K562 (cell line): Measurements from ENCODE around the gene GPS2. TPM values are rescaled to one million over a fixed set of nuclear protein-coding genes. Genes with fewer than 3 reads are reported as not detected.

Source experiments
- EP400 ChIP-seq: fragments of 450-650 bp; IDR thresholded peaks from 2 replicates; pipeline ENCODE4 v1.6.1; 2017; ENCODE audit warnings: antibody characterized with exemption, mild to moderate bottlenecking, moderate library complexity
- ESRRA ChIP-seq: fragments of 450-650 bp; IDR thresholded peaks from 2 replicates; pipeline ENCODE4 v1.6.1; 2014; ENCODE audit warnings: low read depth, mild to moderate bottlenecking, moderate library complexity, borderline replicate concordance
- FOXK2 ChIP-seq, 2 experiments: fragments of 450-650 bp; IDR thresholded peaks in 1 of 2; conservative IDR thresholded peaks in 1 of 2; 2 replicates each; pipeline ENCODE4 v1.6.1; 2016; ENCODE audit warnings: low read depth in 2 of 2, mild to moderate bottlenecking in 1 of 2
- HCFC1 ChIP-seq: IDR thresholded peaks from 2 replicates; pipeline ENCODE4 v1.6.1; 2012; ENCODE audit warnings: low read depth, low read length, improper control_type of control experiment
- SAFB2 ChIP-seq: fragments of 200-400 bp; formaldehyde crosslinking; IDR thresholded peaks from 2 replicates; pipeline ENCODE4 v1.6.1; 2018; ENCODE audit warnings: borderline replicate concordance, low read length, low read depth, moderate library complexity; ENCODE audit not compliant: severe bottlenecking
- SUPT5H ChIP-seq: fragments of 450-650 bp; IDR thresholded peaks from 2 replicates; pipeline ENCODE4 v1.6.1; 2016
- TBP ChIP-seq: optimal IDR thresholded peaks from 2 replicates; pipeline ENCODE3; 2011; ENCODE audit warnings: low read depth, low read length, improper control_type of control experiment
- polyA plus RNA-seq, 8 experiments: library from polyadenylated mRNA; depleted of rRNA in 4 of 8; stranded (reverse) in 5 of 8; unstranded in 3 of 8; fragments of >200 nt; fragmentation: Nextera tagmentation in 2 of 8; fragmentation: Illumina TruSeq in 1 of 8; extraction: Ambion mirVana in 2 of 8; extraction: Trizol in 1 of 8; gene quantifications; 2 replicates each; pipeline versions ENCODE4 v1.2.1 to v1.2.3, GENCODE V29; 2011 to 2014; ENCODE audit warnings: inconsistent platforms in 1 of 8, missing spikeins in 1 of 8
- total RNA-seq, 7 experiments: library from RNA; depleted of rRNA in 6 of 7; stranded (reverse); fragments of >200 nt in 6 of 7; fragmentation: Illumina TruSeq in 2 of 7; extraction: Trizol in 2 of 7; gene quantifications; 2 replicates each; pipeline versions ENCODE4 v1.2.1 to v1.2.3, GENCODE V29; 2011 to 2021; ENCODE audit warnings: low replicate concordance in 1 of 7
- TF ChIP-seq, protein P1 (sequence below): fragments of 450-650 bp; IDR thresholded peaks from 2 replicates; pipeline ENCODE4 v1.6.1; 2016; ENCODE audit warnings: mild to moderate bottlenecking, moderate library complexity
- TF ChIP-seq, protein P2 (sequence below): fragments of 250-450 bp; sonication (Bioruptor Pico); IDR thresholded peaks from 2 replicates; pipeline ENCODE4 v1.4.0; 2020
- TF ChIP-seq, protein P3 (sequence below): sonication (generic); formaldehyde crosslinking; IDR thresholded peaks from 2 replicates; pipeline ENCODE4 v1.9.0; 2022; ENCODE audit warnings: mild to moderate bottlenecking, missing genetic modification reagents
- TF ChIP-seq, protein P4 (sequence below): fragments of 200-400 bp; formaldehyde crosslinking; IDR thresholded peaks from 2 replicates; pipeline ENCODE4 v1.6.1; 2017; ENCODE audit warnings: mild to moderate bottlenecking, low read depth, low read length, moderate library complexity

GPS2 gene
- total and polyA plus RNA-seq, 9 of the 15 experiments (the other 6 are each of a cell fraction or from before 2014, with no cell fraction given): 18.3 to 75.7 (median 37.0) TPM

DNA sequence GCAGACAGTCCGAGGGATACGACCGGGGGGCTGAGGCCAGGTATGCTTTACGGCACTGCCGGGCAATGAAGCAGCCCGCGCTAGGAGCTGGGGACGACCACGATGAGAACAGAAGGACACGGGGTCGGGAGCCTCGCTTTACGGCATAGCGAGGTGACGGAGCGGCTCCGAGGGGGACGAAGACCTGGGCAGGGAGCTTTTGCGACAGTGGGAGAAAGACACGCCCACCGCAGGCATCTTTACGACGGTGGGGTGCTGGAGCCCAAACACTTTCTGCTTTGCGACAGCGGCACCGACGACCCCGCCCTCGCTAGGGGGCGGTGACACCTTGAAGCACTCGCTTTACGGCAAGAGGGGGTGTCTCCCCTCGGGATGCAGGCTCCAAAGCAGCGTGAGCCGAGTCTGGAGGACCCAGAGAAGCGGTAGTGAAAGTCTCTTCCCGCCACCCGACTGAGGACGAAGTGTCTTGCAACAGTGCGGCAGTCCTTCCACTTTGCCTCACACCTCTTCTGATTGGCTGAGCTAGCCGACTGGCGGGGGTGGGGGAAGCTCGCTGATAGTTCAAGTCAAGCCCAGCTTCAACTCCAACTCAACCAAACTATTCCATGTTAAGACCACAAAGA lies 14.3 kb upstream of the GPS2 start (continued):
- TF ChIP-seq, protein P1, sequence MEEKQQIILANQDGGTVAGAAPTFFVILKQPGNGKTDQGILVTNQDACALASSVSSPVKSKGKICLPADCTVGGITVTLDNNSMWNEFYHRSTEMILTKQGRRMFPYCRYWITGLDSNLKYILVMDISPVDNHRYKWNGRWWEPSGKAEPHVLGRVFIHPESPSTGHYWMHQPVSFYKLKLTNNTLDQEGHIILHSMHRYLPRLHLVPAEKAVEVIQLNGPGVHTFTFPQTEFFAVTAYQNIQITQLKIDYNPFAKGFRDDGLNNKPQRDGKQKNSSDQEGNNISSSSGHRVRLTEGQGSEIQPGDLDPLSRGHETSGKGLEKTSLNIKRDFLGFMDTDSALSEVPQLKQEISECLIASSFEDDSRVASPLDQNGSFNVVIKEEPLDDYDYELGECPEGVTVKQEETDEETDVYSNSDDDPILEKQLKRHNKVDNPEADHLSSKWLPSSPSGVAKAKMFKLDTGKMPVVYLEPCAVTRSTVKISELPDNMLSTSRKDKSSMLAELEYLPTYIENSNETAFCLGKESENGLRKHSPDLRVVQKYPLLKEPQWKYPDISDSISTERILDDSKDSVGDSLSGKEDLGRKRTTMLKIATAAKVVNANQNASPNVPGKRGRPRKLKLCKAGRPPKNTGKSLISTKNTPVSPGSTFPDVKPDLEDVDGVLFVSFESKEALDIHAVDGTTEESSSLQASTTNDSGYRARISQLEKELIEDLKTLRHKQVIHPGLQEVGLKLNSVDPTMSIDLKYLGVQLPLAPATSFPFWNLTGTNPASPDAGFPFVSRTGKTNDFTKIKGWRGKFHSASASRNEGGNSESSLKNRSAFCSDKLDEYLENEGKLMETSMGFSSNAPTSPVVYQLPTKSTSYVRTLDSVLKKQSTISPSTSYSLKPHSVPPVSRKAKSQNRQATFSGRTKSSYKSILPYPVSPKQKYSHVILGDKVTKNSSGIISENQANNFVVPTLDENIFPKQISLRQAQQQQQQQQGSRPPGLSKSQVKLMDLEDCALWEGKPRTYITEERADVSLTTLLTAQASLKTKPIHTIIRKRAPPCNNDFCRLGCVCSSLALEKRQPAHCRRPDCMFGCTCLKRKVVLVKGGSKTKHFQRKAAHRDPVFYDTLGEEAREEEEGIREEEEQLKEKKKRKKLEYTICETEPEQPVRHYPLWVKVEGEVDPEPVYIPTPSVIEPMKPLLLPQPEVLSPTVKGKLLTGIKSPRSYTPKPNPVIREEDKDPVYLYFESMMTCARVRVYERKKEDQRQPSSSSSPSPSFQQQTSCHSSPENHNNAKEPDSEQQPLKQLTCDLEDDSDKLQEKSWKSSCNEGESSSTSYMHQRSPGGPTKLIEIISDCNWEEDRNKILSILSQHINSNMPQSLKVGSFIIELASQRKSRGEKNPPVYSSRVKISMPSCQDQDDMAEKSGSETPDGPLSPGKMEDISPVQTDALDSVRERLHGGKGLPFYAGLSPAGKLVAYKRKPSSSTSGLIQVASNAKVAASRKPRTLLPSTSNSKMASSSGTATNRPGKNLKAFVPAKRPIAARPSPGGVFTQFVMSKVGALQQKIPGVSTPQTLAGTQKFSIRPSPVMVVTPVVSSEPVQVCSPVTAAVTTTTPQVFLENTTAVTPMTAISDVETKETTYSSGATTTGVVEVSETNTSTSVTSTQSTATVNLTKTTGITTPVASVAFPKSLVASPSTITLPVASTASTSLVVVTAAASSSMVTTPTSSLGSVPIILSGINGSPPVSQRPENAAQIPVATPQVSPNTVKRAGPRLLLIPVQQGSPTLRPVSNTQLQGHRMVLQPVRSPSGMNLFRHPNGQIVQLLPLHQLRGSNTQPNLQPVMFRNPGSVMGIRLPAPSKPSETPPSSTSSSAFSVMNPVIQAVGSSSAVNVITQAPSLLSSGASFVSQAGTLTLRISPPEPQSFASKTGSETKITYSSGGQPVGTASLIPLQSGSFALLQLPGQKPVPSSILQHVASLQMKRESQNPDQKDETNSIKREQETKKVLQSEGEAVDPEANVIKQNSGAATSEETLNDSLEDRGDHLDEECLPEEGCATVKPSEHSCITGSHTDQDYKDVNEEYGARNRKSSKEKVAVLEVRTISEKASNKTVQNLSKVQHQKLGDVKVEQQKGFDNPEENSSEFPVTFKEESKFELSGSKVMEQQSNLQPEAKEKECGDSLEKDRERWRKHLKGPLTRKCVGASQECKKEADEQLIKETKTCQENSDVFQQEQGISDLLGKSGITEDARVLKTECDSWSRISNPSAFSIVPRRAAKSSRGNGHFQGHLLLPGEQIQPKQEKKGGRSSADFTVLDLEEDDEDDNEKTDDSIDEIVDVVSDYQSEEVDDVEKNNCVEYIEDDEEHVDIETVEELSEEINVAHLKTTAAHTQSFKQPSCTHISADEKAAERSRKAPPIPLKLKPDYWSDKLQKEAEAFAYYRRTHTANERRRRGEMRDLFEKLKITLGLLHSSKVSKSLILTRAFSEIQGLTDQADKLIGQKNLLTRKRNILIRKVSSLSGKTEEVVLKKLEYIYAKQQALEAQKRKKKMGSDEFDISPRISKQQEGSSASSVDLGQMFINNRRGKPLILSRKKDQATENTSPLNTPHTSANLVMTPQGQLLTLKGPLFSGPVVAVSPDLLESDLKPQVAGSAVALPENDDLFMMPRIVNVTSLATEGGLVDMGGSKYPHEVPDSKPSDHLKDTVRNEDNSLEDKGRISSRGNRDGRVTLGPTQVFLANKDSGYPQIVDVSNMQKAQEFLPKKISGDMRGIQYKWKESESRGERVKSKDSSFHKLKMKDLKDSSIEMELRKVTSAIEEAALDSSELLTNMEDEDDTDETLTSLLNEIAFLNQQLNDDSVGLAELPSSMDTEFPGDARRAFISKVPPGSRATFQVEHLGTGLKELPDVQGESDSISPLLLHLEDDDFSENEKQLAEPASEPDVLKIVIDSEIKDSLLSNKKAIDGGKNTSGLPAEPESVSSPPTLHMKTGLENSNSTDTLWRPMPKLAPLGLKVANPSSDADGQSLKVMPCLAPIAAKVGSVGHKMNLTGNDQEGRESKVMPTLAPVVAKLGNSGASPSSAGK: no peak
- TF ChIP-seq ESRRA (peak; percentile 76), HCFC1 (peak; percentile 51; the same call in 1 of the 2 replicates), FOXK2 (conservative IDR thresholded peaks at IDR 0.05 in 1 of 2, IDR thresholded peaks at IDR 0.05 in 1 of 2; ENCODE audit: low read depth in 2 of 2) (0 out of 4 replicates have a peak, but pooled peaks of 1 of the 2 experiments have one; percentile 6), EP400 (peak; percentile 40; the same call in 1 of the 2 replicates), SAFB2 (no peak), TBP (peak; percentile 4), SUPT5H (peak; percentile 55)
- TF ChIP-seq, protein P2, sequence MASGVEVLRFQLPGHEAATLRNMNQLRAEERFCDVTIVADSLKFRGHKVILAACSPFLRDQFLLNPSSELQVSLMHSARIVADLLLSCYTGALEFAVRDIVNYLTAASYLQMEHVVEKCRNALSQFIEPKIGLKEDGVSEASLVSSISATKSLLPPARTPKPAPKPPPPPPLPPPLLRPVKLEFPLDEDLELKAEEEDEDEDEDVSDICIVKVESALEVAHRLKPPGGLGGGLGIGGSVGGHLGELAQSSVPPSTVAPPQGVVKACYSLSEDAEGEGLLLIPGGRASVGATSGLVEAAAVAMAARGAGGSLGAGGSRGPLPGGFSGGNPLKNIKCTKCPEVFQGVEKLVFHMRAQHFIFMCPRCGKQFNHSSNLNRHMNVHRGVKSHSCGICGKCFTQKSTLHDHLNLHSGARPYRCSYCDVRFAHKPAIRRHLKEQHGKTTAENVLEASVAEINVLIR (CRISPR knock-in tag): no peak
- TF ChIP-seq, protein P3, sequence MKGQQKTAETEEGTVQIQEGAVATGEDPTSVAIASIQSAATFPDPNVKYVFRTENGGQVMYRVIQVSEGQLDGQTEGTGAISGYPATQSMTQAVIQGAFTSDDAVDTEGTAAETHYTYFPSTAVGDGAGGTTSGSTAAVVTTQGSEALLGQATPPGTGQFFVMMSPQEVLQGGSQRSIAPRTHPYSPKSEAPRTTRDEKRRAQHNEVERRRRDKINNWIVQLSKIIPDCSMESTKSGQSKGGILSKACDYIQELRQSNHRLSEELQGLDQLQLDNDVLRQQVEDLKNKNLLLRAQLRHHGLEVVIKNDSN (CRISPR knock-in tag): 0 out of 2 replicates have a peak, but pooled peaks have one; percentile 16
- TF ChIP-seq, protein P4, sequence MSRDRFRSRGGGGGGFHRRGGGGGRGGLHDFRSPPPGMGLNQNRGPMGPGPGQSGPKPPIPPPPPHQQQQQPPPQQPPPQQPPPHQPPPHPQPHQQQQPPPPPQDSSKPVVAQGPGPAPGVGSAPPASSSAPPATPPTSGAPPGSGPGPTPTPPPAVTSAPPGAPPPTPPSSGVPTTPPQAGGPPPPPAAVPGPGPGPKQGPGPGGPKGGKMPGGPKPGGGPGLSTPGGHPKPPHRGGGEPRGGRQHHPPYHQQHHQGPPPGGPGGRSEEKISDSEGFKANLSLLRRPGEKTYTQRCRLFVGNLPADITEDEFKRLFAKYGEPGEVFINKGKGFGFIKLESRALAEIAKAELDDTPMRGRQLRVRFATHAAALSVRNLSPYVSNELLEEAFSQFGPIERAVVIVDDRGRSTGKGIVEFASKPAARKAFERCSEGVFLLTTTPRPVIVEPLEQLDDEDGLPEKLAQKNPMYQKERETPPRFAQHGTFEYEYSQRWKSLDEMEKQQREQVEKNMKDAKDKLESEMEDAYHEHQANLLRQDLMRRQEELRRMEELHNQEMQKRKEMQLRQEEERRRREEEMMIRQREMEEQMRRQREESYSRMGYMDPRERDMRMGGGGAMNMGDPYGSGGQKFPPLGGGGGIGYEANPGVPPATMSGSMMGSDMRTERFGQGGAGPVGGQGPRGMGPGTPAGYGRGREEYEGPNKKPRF: no peak
